Anterior cingulate cortex (tissue), 58 donors: ENCODE results near the gene OR9K2.
A peak's percentile ranks its signal among the peaks of the same experiment; 100 is the strongest.
"Not testable (repeated sequence)": the region's sequence is repeated elsewhere in the genome, so short reads cannot be mapped to it uniquely, and the experiment has no call there.

Experiments used
- DNase-seq, 58 donors: peaks; one replicate each; lab custom pipeline; 2025; lab: John Stamatoyannopoulos, UW

Gene OR9K2

GRCh38 chr12:55126106-55126505 is at the start of gene OR9K2:
OR9K2 (plus strand) TSS chr12:55126406; CDS start chr12:55129835, 3,429 bp downstream.
- DNase-seq = no peak

GRCh38 chr12:55092579-55092978 is 33.6 kb upstream of the OR9K2 start:
- no peak for DNase-seq

- DNase-seq = no peak
These were observed 13.8 kb upstream of the OR9K2 start for GRCh38 chr12:55112378-55112875.

- DNase-seq = no peak
These were observed 10.1 kb upstream of the OR9K2 start for GRCh38 chr12:55116152-55116551.

- DNase-seq = no peak
These were observed 6.6 kb downstream of the OR9K2 start for GRCh38 chr12:55132816-55133215.

GRCh38 chr12:55142669-55143565 is 16.7 kb downstream of the OR9K2 start:
- peak in 23 of 58 donors; percentile 0 to 40 (median 10) for DNase-seq

GRCh38 chr12:55143566-55143870 is 17.3 kb downstream of the OR9K2 start:
- no peak for DNase-seq

GRCh38 chr12:55167010-55167640 is 40.9 kb downstream of the OR9K2 start:
- not testable (repeated sequence) for DNase-seq

- no peak for DNase-seq
These were observed 45.2 kb downstream of the OR9K2 start for GRCh38 chr12:55171445-55171844.

- DNase-seq = not testable (repeated sequence)
These were observed 45.6 kb downstream of the OR9K2 start for GRCh38 chr12:55171846-55172245.

GRCh38 chr12:55172686-55173085 is 46.5 kb downstream of the OR9K2 start:
- no peak for DNase-seq

- DNase-seq = no peak
These were observed 47.2 kb downstream of the OR9K2 start for GRCh38 chr12:55173456-55173855.
